Choroid plexus epithelial cell (primary cell): Measurements from ENCODE around the gene ZYG11B.
"Not testable (repeated sequence)": the region's sequence is repeated elsewhere in the genome, so short reads cannot be mapped to it uniquely, and the experiment has no call there.

ENCODE experiments used
- DNase-seq: peaks from one replicate; pipeline ENCODE4 v3.0.0-alpha.2; 2010; ENCODE audit warnings: low read depth
- H3K4me3 ChIP-seq: 2 replicates; pipeline ENCODE4 v1.5.1; 2011; ENCODE audit warnings: low read depth, mild to moderate bottlenecking, control low read depth, low read length, moderate library complexity
- CTCF ChIP-seq: conservative IDR thresholded peaks from 2 replicates; pipeline ENCODE4 v1.5.1; 2011; ENCODE audit warnings: low read depth, mild to moderate bottlenecking, control low read depth, inconsistent platforms, low read length, moderate library complexity

The ZYG11B gene

GRCh38 chr1:52834798-52835197 is 108.5 kb downstream of the ZYG11B start:
- no peak for TF ChIP-seq CTCF
- DNase-seq: no peak
- H3K4me3 ChIP-seq: no peak overlapping the region

- no peak for DNase-seq
- no peak for TF ChIP-seq CTCF
- H3K4me3 ChIP-seq: no peak overlapping the region
Measured at GRCh38 chr1:52836035-52836434, 109.8 kb downstream of the ZYG11B start.

- H3K4me3 ChIP-seq, DNase-seq: not testable (repeated sequence)
Measured at GRCh38 chr1:52839175-52839574, 112.9 kb downstream of the ZYG11B start.

- peak within 1 kb of the TSS; percentile 56 for H3K4me3 ChIP-seq
- TF ChIP-seq CTCF: peak; percentile 26
Measured at GRCh38 chr1:52842643-52843310, 116.5 kb downstream of the ZYG11B start, which contains the start of gene ZYG11A. TSS of gene ZYG11A (plus strand) at chr1:52842760. CDS start at chr1:52842884, 124 bp downstream.

GRCh38 chr1:52845119-52845518 is 118.9 kb downstream of the ZYG11B start:
- DNase-seq, H3K4me3 ChIP-seq: not testable (repeated sequence)

More at GRCh38 chr1:52842643-52843310, 116.5 kb downstream of the ZYG11B start, which contains the start of gene ZYG11A:
- DNase-seq: peak; percentile 71

- H3K4me3 ChIP-seq: no peak overlapping the region
- no peak for DNase-seq
- no peak for TF ChIP-seq CTCF
Measured at GRCh38 chr1:52848423-52848822, 122.2 kb downstream of the ZYG11B start.

- TF ChIP-seq CTCF: no peak
- H3K4me3 ChIP-seq: no peak overlapping the region
- DNase-seq: no peak
Measured at GRCh38 chr1:52850951-52851350, 124.7 kb downstream of the ZYG11B start.

- H3K4me3 ChIP-seq: no peak overlapping the region
- no peak for TF ChIP-seq CTCF
- no peak for DNase-seq
Measured at GRCh38 chr1:52852854-52853253, 126.6 kb downstream of the ZYG11B start.
